HepG2 (cell line): ENCODE measurements around the gene SETD1B. TPM values are rescaled to one million over a fixed set of nuclear protein-coding genes. Genes with fewer than 3 reads are reported as not detected.

Experiments
- FOXA3 ChIP-seq: IDR thresholded peaks from 2 replicates; pipeline ENCODE4 v1.6.1; 2016; ENCODE audit warnings: missing genetic modification reagents, missing compliant biosample characterization
- FOXC1 ChIP-seq: sonication (generic); formaldehyde crosslinking; IDR thresholded peaks from 2 replicates; pipeline ENCODE4 v1.8.0; 2022; ENCODE audit warnings: mild to moderate bottlenecking, missing genetic modification reagents, borderline replicate concordance
- FOXJ3 ChIP-seq: sonication (generic); formaldehyde crosslinking; IDR thresholded peaks from 2 replicates; pipeline ENCODE4 v1.4.0; 2020; ENCODE audit warnings: missing genetic modification reagents, mild to moderate bottlenecking, borderline replicate concordance
- HES4 ChIP-seq: sonication (generic); formaldehyde crosslinking; IDR thresholded peaks from 2 replicates; pipeline ENCODE4 v1.9.0; 2021; ENCODE audit warnings: mild to moderate bottlenecking, missing genetic modification reagents, borderline replicate concordance
- HIVEP1 ChIP-seq: sonication (generic); formaldehyde crosslinking; IDR thresholded peaks from 2 replicates; pipeline ENCODE4 v1.4.0; 2020; ENCODE audit warnings: mild to moderate bottlenecking, missing genetic modification reagents
- HOXA3 ChIP-seq: sonication (generic); formaldehyde crosslinking; IDR thresholded peaks from 2 replicates; pipeline ENCODE4 v1.5.0; 2020; ENCODE audit warnings: missing genetic modification reagents
- MTF2 ChIP-seq: sonication (generic); formaldehyde crosslinking; IDR thresholded peaks from 2 replicates; pipeline ENCODE4 v1.5.0; 2020; ENCODE audit warnings: missing genetic modification reagents, borderline replicate concordance
- PRPF4 ChIP-seq: fragments of 200-400 bp; formaldehyde crosslinking; IDR thresholded peaks from 2 replicates; pipeline ENCODE4 v1.6.1; 2016; ENCODE audit warnings: low read length, low read depth; ENCODE audit not compliant: poor library complexity, severe bottlenecking
- REL ChIP-seq: sonication (generic); formaldehyde crosslinking; conservative IDR thresholded peaks from 2 replicates; pipeline ENCODE4 v1.8.0; 2022; ENCODE audit warnings: mild to moderate bottlenecking, missing genetic modification reagents, moderate library complexity
- SNAI1 ChIP-seq: sonication (generic); formaldehyde crosslinking; IDR thresholded peaks from 2 replicates; pipeline ENCODE4 v1.5.0; 2020; ENCODE audit warnings: mild to moderate bottlenecking, missing genetic modification reagents, borderline replicate concordance
- TCF12 ChIP-seq, 2 experiments: fragments of 450-650 bp in 1 of 2; sonication (generic) in 1 of 2; formaldehyde crosslinking in 1 of 2; IDR thresholded peaks; 2 replicates each; pipeline versions ENCODE4 v1.6.1 to v1.8.0; 2017 to 2022; ENCODE audit warnings: antibody characterized with exemption in 1 of 2, mild to moderate bottlenecking in 1 of 2, missing genetic modification reagents in 1 of 2, moderate library complexity in 1 of 2
- ZBTB1 ChIP-seq: sonication (generic); formaldehyde crosslinking; IDR thresholded peaks from 2 replicates; pipeline ENCODE4 v1.4.0; 2020; ENCODE audit warnings: missing genetic modification reagents, borderline replicate concordance
- ZIK1 ChIP-seq: sonication (generic); formaldehyde crosslinking; IDR thresholded peaks from 2 replicates; pipeline ENCODE4 v1.5.0; 2020; ENCODE audit warnings: mild to moderate bottlenecking, low read depth, missing genetic modification reagents, borderline replicate concordance
- ZKSCAN1 ChIP-seq: fragments of 150-350 bp; IDR thresholded peaks from 2 replicates; pipeline ENCODE4 v1.6.1; 2014; ENCODE audit warnings: low read length
- ZNF180 ChIP-seq: sonication (generic); formaldehyde crosslinking; IDR thresholded peaks from 2 replicates; pipeline ENCODE4 v1.4.0; 2020; ENCODE audit warnings: low read depth, missing genetic modification reagents, borderline replicate concordance
- ZNF333 ChIP-seq: sonication (generic); formaldehyde crosslinking; IDR thresholded peaks from 2 replicates; pipeline ENCODE4 v1.4.0; 2020; ENCODE audit warnings: mild to moderate bottlenecking, missing genetic modification reagents, borderline replicate concordance
- ZNF543 ChIP-seq: sonication (generic); formaldehyde crosslinking; IDR thresholded peaks from 2 replicates; pipeline ENCODE4 v1.4.0; 2020; ENCODE audit warnings: mild to moderate bottlenecking, missing genetic modification reagents
- ZNF678 ChIP-seq: sonication (generic); formaldehyde crosslinking; IDR thresholded peaks from 2 replicates; pipeline ENCODE4 v1.4.0; 2020; ENCODE audit warnings: mild to moderate bottlenecking, missing genetic modification reagents
- ZNF737 ChIP-seq: sonication (generic); formaldehyde crosslinking; IDR thresholded peaks from 2 replicates; pipeline ENCODE4 v1.5.0; 2020; ENCODE audit warnings: missing genetic modification reagents, mild to moderate bottlenecking, borderline replicate concordance
- ZNF746 ChIP-seq: sonication (generic); formaldehyde crosslinking; IDR thresholded peaks from 2 replicates; pipeline ENCODE4 v1.8.0; 2022; ENCODE audit warnings: mild to moderate bottlenecking, missing genetic modification reagents
- ZSCAN29 ChIP-seq: sonication (generic); formaldehyde crosslinking; conservative IDR thresholded peaks from 2 replicates; pipeline ENCODE4 v1.4.0; 2020; ENCODE audit warnings: mild to moderate bottlenecking, missing genetic modification reagents
- polyA plus RNA-seq, 8 experiments: library from polyadenylated mRNA; depleted of rRNA in 3 of 8; stranded (reverse) in 7 of 8; unstranded in 1 of 8; fragments of >200 nt; fragmentation: Illumina TruSeq in 4 of 8; extraction: Trizol in 4 of 8; gene quantifications; 2 replicates each; pipeline versions ENCODE4 v1.2.1 to v1.2.3, GENCODE V29; 2011 to 2016; ENCODE audit warnings: low read depth in 4 of 8, missing spikeins in 1 of 8, mixed read lengths in 1 of 8; ENCODE audit not compliant: insufficient read depth in 1 of 8
- total RNA-seq, 5 experiments: library from RNA; depleted of rRNA; stranded (reverse); fragments of >200 nt; fragmentation: Illumina TruSeq; extraction: Trizol; gene quantifications; 2 replicates each; pipeline ENCODE4 v1.2.3, GENCODE V29; 2016; ENCODE audit warnings: low read depth in 1 of 5
- TF ChIP-seq, protein P1 (sequence below): sonication (generic); formaldehyde crosslinking; IDR thresholded peaks from 2 replicates; pipeline ENCODE4 v1.5.0; 2020; ENCODE audit warnings: mild to moderate bottlenecking, missing genetic modification reagents
- TF ChIP-seq, protein P2 (sequence below): sonication (generic); formaldehyde crosslinking; IDR thresholded peaks from 2 replicates; pipeline ENCODE4 v1.4.0; 2020; ENCODE audit warnings: low read depth, missing genetic modification reagents
- TF ChIP-seq, protein P3 (sequence below): sonication (generic); formaldehyde crosslinking; IDR thresholded peaks from 2 replicates; pipeline ENCODE4 v1.5.0; 2020; ENCODE audit warnings: missing genetic modification reagents

Gene SETD1B
- total and polyA plus RNA-seq, 2 of the 13 experiments (the other 11 are each of a cell fraction or from before 2014, with no cell fraction given) = 1.1 to 1.4 TPM

DNA sequence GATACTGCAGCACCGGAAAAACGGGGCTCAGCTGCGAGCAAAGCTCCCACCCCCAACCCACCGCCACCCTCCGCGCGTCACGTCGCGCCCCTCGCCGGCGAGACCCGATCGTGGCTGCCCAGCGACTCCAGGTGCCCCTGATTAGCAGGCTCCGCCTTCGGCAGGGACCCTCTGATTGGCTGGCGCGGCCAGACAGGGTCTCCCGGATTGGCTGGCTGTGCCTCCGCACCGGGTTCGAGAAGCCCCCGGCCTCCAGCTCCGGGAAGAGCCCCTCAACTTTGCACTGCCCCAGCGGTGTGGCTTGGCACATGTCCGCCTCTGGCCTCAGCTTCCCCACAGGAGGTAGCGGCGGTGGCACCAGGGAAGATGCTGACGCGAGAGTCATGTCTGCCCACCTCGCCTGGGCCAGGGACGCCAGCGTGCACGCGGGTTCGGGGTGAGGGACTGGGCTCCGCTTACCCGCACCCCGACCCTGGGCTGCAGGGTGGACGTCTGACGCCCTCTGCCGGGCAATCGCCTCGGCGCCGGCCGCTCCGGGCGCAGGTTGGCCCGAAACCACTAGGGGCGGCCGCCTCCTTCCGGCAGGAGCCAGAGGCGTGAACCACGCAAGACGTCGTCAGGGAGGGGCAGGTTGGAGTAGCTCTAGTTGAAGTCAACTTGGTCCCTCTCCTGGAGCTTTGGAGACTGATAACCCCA is 9.8 kb upstream of the SETD1B start (continued):
- TF ChIP-seq ZNF180 (CRISPR knock-in tag) (no peak; the same call in 1 of the 2 replicates), ZSCAN29 (CRISPR knock-in tag) (peak; percentile 67; the same call in 1 of the 2 replicates), HES4 (CRISPR knock-in tag) (peak; percentile 55), MTF2 (CRISPR knock-in tag) (no peak), ZKSCAN1 (no peak), FOXA3 (CRISPR knock-in tag) (peak; percentile 42), PRPF4 (no peak), ZIK1 (peak; percentile 63; the same call in 1 of the 2 replicates), REL (CRISPR knock-in tag) (peak; percentile 93), ZNF543 (CRISPR knock-in tag) (0 out of 2 replicates have a peak, but pooled peaks have one; percentile 50), SNAI1 (CRISPR knock-in tag) (no peak), ZNF737 (no peak), TCF12 (IDR thresholded peaks at IDR 0.05) (no peak), TCF12 (CRISPR knock-in tag; IDR thresholded peaks at IDR 0.05) (no peak), ZBTB1 (CRISPR knock-in tag) (no peak), ZNF678 (CRISPR knock-in tag) (no peak), FOXC1 (peak; percentile 87), ZNF333 (no peak), FOXJ3 (CRISPR knock-in tag) (no peak), HIVEP1 (CRISPR knock-in tag) (peak; percentile 85), ZNF746 (CRISPR knock-in tag) (peak; percentile 82), HOXA3 (peak; percentile 83)
- TF ChIP-seq, protein P1, sequence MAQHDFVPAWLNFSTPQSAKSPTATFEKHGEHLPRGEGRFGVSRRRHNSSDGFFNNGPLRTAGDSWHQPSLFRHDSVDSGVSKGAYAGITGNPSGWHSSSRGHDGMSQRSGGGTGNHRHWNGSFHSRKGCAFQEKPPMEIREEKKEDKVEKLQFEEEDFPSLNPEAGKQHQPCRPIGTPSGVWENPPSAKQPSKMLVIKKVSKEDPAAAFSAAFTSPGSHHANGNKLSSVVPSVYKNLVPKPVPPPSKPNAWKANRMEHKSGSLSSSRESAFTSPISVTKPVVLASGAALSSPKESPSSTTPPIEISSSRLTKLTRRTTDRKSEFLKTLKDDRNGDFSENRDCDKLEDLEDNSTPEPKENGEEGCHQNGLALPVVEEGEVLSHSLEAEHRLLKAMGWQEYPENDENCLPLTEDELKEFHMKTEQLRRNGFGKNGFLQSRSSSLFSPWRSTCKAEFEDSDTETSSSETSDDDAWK (CRISPR knock-in tag) = no peak
- TF ChIP-seq, protein P2, sequence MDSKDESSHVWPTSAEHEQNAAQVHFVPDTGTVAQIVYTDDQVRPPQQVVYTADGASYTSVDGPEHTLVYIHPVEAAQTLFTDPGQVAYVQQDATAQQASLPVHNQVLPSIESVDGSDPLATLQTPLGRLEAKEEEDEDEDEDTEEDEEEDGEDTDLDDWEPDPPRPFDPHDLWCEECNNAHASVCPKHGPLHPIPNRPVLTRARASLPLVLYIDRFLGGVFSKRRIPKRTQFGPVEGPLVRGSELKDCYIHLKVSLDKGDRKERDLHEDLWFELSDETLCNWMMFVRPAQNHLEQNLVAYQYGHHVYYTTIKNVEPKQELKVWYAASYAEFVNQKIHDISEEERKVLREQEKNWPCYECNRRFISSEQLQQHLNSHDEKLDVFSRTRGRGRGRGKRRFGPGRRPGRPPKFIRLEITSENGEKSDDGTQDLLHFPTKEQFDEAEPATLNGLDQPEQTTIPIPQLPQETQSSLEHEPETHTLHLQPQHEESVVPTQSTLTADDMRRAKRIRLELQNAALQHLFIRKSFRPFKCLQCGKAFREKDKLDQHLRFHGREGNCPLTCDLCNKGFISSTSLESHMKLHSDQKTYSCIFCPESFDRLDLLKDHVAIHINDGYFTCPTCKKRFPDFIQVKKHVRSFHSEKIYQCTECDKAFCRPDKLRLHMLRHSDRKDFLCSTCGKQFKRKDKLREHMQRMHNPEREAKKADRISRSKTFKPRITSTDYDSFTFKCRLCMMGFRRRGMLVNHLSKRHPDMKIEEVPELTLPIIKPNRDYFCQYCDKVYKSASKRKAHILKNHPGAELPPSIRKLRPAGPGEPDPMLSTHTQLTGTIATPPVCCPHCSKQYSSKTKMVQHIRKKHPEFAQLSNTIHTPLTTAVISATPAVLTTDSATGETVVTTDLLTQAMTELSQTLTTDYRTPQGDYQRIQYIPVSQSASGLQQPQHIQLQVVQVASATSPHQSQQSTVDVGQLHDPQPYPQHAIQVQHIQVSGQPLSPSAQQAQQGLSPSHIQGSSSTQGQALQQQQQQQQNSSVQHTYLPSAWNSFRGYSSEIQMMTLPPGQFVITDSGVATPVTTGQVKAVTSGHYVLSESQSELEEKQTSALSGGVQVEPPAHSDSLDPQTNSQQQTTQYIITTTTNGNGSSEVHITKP (CRISPR knock-in tag) = 0 out of 2 replicates have a peak, but pooled peaks have one; percentile 42
- TF ChIP-seq, protein P3, sequence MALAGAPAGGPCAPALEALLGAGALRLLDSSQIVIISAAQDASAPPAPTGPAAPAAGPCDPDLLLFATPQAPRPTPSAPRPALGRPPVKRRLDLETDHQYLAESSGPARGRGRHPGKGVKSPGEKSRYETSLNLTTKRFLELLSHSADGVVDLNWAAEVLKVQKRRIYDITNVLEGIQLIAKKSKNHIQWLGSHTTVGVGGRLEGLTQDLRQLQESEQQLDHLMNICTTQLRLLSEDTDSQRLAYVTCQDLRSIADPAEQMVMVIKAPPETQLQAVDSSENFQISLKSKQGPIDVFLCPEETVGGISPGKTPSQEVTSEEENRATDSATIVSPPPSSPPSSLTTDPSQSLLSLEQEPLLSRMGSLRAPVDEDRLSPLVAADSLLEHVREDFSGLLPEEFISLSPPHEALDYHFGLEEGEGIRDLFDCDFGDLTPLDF (CRISPR knock-in tag) = no peak
